PC-3 (cell line): ENCODE results near the gene CBX7. TPM values are rescaled to one million over a fixed set of nuclear protein-coding genes. Genes with fewer than 3 reads are reported as not detected.

Experiments used
- ATAC-seq: fragments of 200-7000 bp; cut with Tn5 transposase; 2 replicates; pipeline ENCODE4 v1.9.1; 2020; ENCODE audit warnings: mild to moderate bottlenecking, moderate library complexity
- BruUV-seq: library from RNA; stranded (reverse); fragments of 400-500 nt; replicated peaks from 2 replicates; lab custom pipeline; 2021; lab: Mats Ljungman, UMichigan
- CTCF ChIA-PET: fragments of 300-600 bp; sonication (Branson Sonifier 250); formaldehyde crosslinking; loops from one replicate; lab custom pipeline; 2022; ENCODE audit warnings: antibody characterized with exemption; lab: Charles Lee
- POLR2A ChIA-PET: fragments of 300-600 bp; sonication (Branson Sonifier 250); formaldehyde crosslinking; loops from one replicate; lab custom pipeline; 2022; ENCODE audit warnings: antibody characterized with exemption; ENCODE audit not compliant: unreplicated experiment; lab: Charles Lee
- DNase-seq: peaks from one replicate; pipeline ENCODE4 v3.0.0-alpha.2; 2015
- H2AFZ ChIP-seq: fragments of 300-600 bp; sonication (generic); 2 replicates; pipeline ENCODE4 v1.6.0; 2016; ENCODE audit warnings: antibody characterized with exemption, low read length
- H3F3A ChIP-seq: fragments of 300-600 bp; sonication (generic); one replicate; pipeline ENCODE4 v1.6.0; 2017; ENCODE audit warnings: antibody characterized with exemption, low read length, control low read depth, mild to moderate bottlenecking; ENCODE audit not compliant: unreplicated experiment
- H3K27ac ChIP-seq: fragments of 300-600 bp; sonication (generic); 2 replicates; pipeline ENCODE4 v1.5.1; 2016; ENCODE audit warnings: mild to moderate bottlenecking, low read length
- H3K27me3 ChIP-seq: fragments of 300-600 bp; sonication (generic); 2 replicates; pipeline ENCODE4 v1.6.1; 2016; ENCODE audit warnings: low read length, mixed read lengths
- H3K36me3 ChIP-seq: fragments of 300-600 bp; sonication (generic); 2 replicates; pipeline ENCODE4 v1.6.1; 2016; ENCODE audit warnings: low read depth, mixed run types, low read length, mixed read lengths
- H3K4me1 ChIP-seq: fragments of 300-600 bp; sonication (generic); 2 replicates; pipeline ENCODE4 v1.5.1; 2016; ENCODE audit warnings: low read length; ENCODE audit not compliant: insufficient read depth
- H3K4me2 ChIP-seq: fragments of 300-600 bp; sonication (generic); 2 replicates; pipeline ENCODE4 v1.6.0; 2016; ENCODE audit warnings: low read length
- H3K4me3 ChIP-seq: fragments of 300-600 bp; sonication (generic); 2 replicates; pipeline ENCODE4 v1.5.1; 2016; ENCODE audit warnings: mild to moderate bottlenecking, low read length, mixed read lengths
- H3K79me2 ChIP-seq: fragments of 300-600 bp; sonication (generic); 2 replicates; pipeline ENCODE4 v1.6.1; 2017; ENCODE audit warnings: low read length, mixed read lengths
- H3K9ac ChIP-seq: fragments of 300-600 bp; sonication (generic); 2 replicates; pipeline ENCODE4 v1.6.0; 2016; ENCODE audit warnings: mild to moderate bottlenecking, low read length
- H3K9me2 ChIP-seq: fragments of 300-600 bp; sonication (generic); replicated peaks from 2 replicates; pipeline ENCODE4 v1.6.1; 2016; ENCODE audit warnings: mixed run types, low read length, mixed read lengths
- H3K9me3 ChIP-seq: fragments of 300-600 bp; sonication (generic); 2 replicates; pipeline ENCODE4 v1.6.1; 2016; ENCODE audit warnings: low read length, mixed read lengths
- H4K20me1 ChIP-seq: fragments of 300-600 bp; sonication (generic); 2 replicates; pipeline ENCODE4 v1.6.1; 2016; ENCODE audit warnings: low read length, mixed read lengths
- EZH2 ChIP-seq: fragments of 300-600 bp; sonication (generic); IDR thresholded peaks from one replicate; pipeline ENCODE4 v1.6.1; 2017; ENCODE audit warnings: antibody characterized with exemption, mild to moderate bottlenecking, low read length; ENCODE audit not compliant: unreplicated experiment
- EZH2phosphoT487 ChIP-seq: fragments of 300-600 bp; sonication (generic); IDR thresholded peaks from 2 replicates; pipeline ENCODE4 v1.6.1; 2018; ENCODE audit warnings: mild to moderate bottlenecking, antibody characterized with exemption, low read length, borderline replicate concordance
- intact Hi-C: fragments of 100-400 bp; cut with micrococcal nuclease; formaldehyde crosslinking; loops from 2 replicates; pipeline ENCODE4 v1.9.0; 2023
- total RNA-seq: library from RNA; depleted of rRNA; stranded (reverse); fragments of >200 nt; gene quantifications from 2 replicates; pipeline ENCODE4 v1.2.3, GENCODE V29; 2014
- TF ChIP-seq, protein P1 (sequence below): fragments of 300-600 bp; sonication (generic); conservative IDR thresholded peaks from 2 replicates; pipeline ENCODE4 v1.5.1; 2017; ENCODE audit warnings: antibody characterized with exemption, low read depth, mild to moderate bottlenecking, low read length

CBX7 gene
- total RNA-seq, 1 experiment from 2014 or later, result 8.6 TPM

- no peak for TF ChIP-seq EZH2phosphoT487
- TF ChIP-seq, protein P1, sequence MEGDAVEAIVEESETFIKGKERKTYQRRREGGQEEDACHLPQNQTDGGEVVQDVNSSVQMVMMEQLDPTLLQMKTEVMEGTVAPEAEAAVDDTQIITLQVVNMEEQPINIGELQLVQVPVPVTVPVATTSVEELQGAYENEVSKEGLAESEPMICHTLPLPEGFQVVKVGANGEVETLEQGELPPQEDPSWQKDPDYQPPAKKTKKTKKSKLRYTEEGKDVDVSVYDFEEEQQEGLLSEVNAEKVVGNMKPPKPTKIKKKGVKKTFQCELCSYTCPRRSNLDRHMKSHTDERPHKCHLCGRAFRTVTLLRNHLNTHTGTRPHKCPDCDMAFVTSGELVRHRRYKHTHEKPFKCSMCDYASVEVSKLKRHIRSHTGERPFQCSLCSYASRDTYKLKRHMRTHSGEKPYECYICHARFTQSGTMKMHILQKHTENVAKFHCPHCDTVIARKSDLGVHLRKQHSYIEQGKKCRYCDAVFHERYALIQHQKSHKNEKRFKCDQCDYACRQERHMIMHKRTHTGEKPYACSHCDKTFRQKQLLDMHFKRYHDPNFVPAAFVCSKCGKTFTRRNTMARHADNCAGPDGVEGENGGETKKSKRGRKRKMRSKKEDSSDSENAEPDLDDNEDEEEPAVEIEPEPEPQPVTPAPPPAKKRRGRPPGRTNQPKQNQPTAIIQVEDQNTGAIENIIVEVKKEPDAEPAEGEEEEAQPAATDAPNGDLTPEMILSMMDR, result no peak
- TF ChIP-seq EZH2, result no peak
- no peaks in the 10 kb centered on the region for H4K20me1 ChIP-seq
- intact Hi-C loops, result no loop called here
- H3K27ac ChIP-seq, result peak overlapping the region; percentile 75
- DNase-seq, result no peak
- peaks cover 4% of the 10 kb centered on the region for H3F3A ChIP-seq
- H2AFZ ChIP-seq, result no peak overlapping the region
- CTCF ChIA-PET, result no interaction called here
- H3K79me2 ChIP-seq, result no peaks in the 10 kb centered on the region
- H3K4me3 ChIP-seq, result no peak overlapping the region
- no peaks in the 10 kb centered on the region for H3K9me2 ChIP-seq
- H3K36me3 ChIP-seq, result no peaks in the 10 kb centered on the region
- no peaks in the 10 kb centered on the region for H3K9me3 ChIP-seq
- no peaks in the 10 kb centered on the region for H3K27me3 ChIP-seq
- TSS peak; percentile 78 for BruUV-seq
- H3K4me1 ChIP-seq, result peaks cover 56% of the 10 kb centered on the region
- peak overlapping the region; percentile 57 for H3K4me2 ChIP-seq
- H3K9ac ChIP-seq, result peak overlapping the region; percentile 12; the same call in 1 of the 2 replicates
- ATAC-seq, result peak; percentile 5
- POLR2A ChIA-PET, result no interaction called here
Observed at GRCh38 chr22:39177791-39178190, 25.3 kb upstream of the CBX7 start.

- peak overlapping the region; percentile 57; the same call in 1 of the 2 replicates for H3K4me2 ChIP-seq
- no TSS peak for BruUV-seq
- H3K4me3 ChIP-seq, result no peak overlapping the region
- no peaks in the 10 kb centered on the region for H4K20me1 ChIP-seq
- peak overlapping the region; percentile 75 for H3K27ac ChIP-seq
- no peaks in the 10 kb centered on the region for H3K79me2 ChIP-seq
- H3K36me3 ChIP-seq, result no peaks in the 10 kb centered on the region
- no peaks in the 10 kb centered on the region for H3K9me2 ChIP-seq
- no peak overlapping the region for H2AFZ ChIP-seq
- CTCF ChIA-PET, result no interaction called here
- H3K9ac ChIP-seq, result 0 out of 2 replicates have a peak overlapping the region, but pooled peaks have one; percentile 12
- no peak for DNase-seq
- H3K4me1 ChIP-seq, result peaks cover 56% of the 10 kb centered on the region
- intact Hi-C loops, result no loop called here
- ATAC-seq, result no peak; the same call in 1 of the 2 replicates
- H3K9me3 ChIP-seq, result no peaks in the 10 kb centered on the region
- POLR2A ChIA-PET, result interaction anchor here (0.6 kb wide), 1 partner anchor 26 kb away, joined by 7 read pairs; no protein-coding TSS in a partner anchor
- peaks cover 4% of the 10 kb centered on the region for H3F3A ChIP-seq
- H3K27me3 ChIP-seq, result no peaks in the 10 kb centered on the region
- TF ChIP-seq EZH2phosphoT487, result no peak
- no peak for TF ChIP-seq EZH2
- TF ChIP-seq, protein P1, result no peak
Observed at GRCh38 chr22:39177456-39177775, 24.9 kb upstream of the CBX7 start.

DNA sequence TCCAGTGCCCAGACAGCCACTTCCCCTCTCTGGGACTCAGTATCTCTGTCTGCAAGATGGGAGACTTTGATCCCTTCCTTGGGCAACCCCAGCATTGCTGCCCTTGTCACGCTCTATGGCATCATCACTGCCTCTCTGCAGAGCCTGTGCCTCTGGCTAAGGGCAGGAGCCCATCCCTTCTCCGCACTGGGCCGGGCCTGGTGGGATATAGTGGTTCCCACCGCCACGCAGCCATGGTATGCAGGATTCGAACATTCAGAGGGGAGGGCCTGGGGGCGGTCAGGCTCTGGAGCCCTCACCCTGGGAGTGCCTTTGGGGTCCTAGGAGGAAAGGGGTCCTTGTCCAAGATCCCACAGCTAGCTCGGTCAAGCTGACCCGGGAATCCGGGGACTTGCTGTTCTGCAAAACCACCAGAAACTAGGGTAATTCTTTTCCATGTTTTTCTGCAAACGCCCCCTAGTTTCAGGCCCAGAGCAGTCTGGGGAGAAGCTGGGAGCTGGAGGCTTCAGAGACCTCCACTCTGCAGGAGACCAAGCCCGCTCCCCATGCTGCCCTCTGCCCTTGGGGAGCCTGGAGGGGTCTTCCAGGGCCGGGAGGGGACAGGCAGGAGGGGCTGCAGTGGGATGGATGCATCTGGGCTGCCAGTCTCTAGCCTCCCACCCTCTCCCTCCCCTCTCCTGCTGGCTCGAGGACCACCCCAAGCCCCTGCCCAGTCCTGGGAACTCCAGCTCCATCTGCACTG lies 24.4 kb upstream of the CBX7 start:
- Histone ChIP-seq H3K4me1 (peaks cover 56% of the 10 kb centered on the region), H3K4me2 (no peak overlapping the region), H3K9me2 (no peaks in the 10 kb centered on the region), H3K9me3 (no peaks in the 10 kb centered on the region), H3K27ac (peak overlapping the region; percentile 75), H3F3A (peaks cover 4% of the 10 kb centered on the region), H4K20me1 (no peaks in the 10 kb centered on the region), H3K27me3 (no peaks in the 10 kb centered on the region), H3K9ac (no peak overlapping the region), H3K79me2 (no peaks in the 10 kb centered on the region), H3K36me3 (no peaks in the 10 kb centered on the region), H3K4me3 (no peak overlapping the region), H2AFZ (no peak overlapping the region)
- ChIA-PET POLR2A (interaction anchor here (0.6 kb wide), 2 partner anchors 26 to 29 kb away, joined by 7 to 8 read pairs; no protein-coding TSS in a partner anchor), CTCF (no interaction called here)
- ATAC-seq, result no peak
- BruUV-seq, result no TSS peak
- intact Hi-C loops, result no loop called here
- DNase-seq, result no peak
- TF ChIP-seq, protein P1, result no peak
- TF ChIP-seq EZH2 (no peak), EZH2phosphoT487 (no peak)
